Adrenal gland (tissue), 12 donors: ENCODE measurements around the gene TCL1B. TPM values are rescaled to one million over a fixed set of nuclear protein-coding genes. Genes with fewer than 3 reads are reported as not detected.

Source experiments
- DNase-seq, 7 donors: peaks; one replicate each; pipeline ENCODE4 v3.0.0-alpha.2; 2019 to 2020
- H3K27ac ChIP-seq, 5 donors: fragments of 200-600 bp; sonication (generic) in 4 of 5; 1 replicate in 3 of 5; 2 replicates in 2 of 5; pipeline versions ENCODE4 v1.5.1 to v1.8.0; 2016 to 2020; ENCODE audit warnings: mild to moderate bottlenecking in 1 of 5
- H3K27me3 ChIP-seq: fragments of 200-600 bp; 2 replicates; pipeline ENCODE4 v1.8.0; 2021
- H3K36me3 ChIP-seq, 2 donors: fragments of 200-600 bp; replicated peaks in 1 of 2; 1 replicate in 1 of 2; 2 replicates in 1 of 2; pipeline versions ENCODE4 v1.5.1 to v1.8.0; 2018 to 2022
- H3K4me1 ChIP-seq, 2 donors: fragments of 200-600 bp; replicated peaks in 1 of 2; 1 replicate in 1 of 2; 2 replicates in 1 of 2; pipeline versions ENCODE4 v1.5.1 to v1.8.0; 2018 to 2021
- H3K4me3 ChIP-seq, 4 donors: fragments of 200-600 bp; sonication (generic) in 3 of 4; one replicate each; pipeline ENCODE4 v1.5.1; 2016 to 2018
- H3K9me3 ChIP-seq, 3 donors: fragments of 200-600 bp; sonication (generic) in 1 of 3; replicated peaks in 1 of 3; 1 replicate in 2 of 3; 2 replicates in 1 of 3; pipeline versions ENCODE4 v1.5.1 to v1.8.0; 2016 to 2021
- POLR2A ChIP-seq, 2 donors: fragments of 450-650 bp; IDR thresholded peaks; one replicate each; pipeline ENCODE4 v1.6.1; 2017; ENCODE audit warnings: antibody characterized with exemption in 2 of 2, mild to moderate bottlenecking in 2 of 2, moderate library complexity in 1 of 2
- WGBS, 4 donors: extraction: QIAGEN DNeasy Blood & Tissue Kit in 2 of 4; methylation state at CpG; one replicate each; pipeline versions ENCODE4 v1.1.5 to v1.1.7; 2013 to 2017; 5-methylcytosine and 5-hydroxymethylcytosine counted together
- intact Hi-C, 2 donors: fragments of 100-400 bp; cut with DNase I; formaldehyde crosslinking; loops; one replicate each; pipeline versions ENCODE4 v1.14.1 to v1.15.0; 2022 to 2023
- polyA plus RNA-seq, 3 donors: library from polyadenylated mRNA; stranded (reverse); fragments of 200-250 nt in 2 of 3; fragments of 350-450 nt in 1 of 3; fragmentation: Illumina TruSeq in 1 of 3; extraction: RNeasy Lipid Tissue Mini Kit (QIAGEN cat#74804) in 1 of 3; gene quantifications; one replicate each; pipeline ENCODE4 v1.2.3, GENCODE V29; 2013 to 2014
- total RNA-seq, 9 donors: library from RNA; depleted of rRNA in 4 of 9; stranded (reverse); fragments of >200 nt in 4 of 9; fragments of 120-200 nt in 1 of 9; fragmentation: NEBNext Ultra II Directional in 1 of 9; extraction: Animal tissue kit (Norgen Biotek cat#: 25700) in 1 of 9; gene quantifications; one replicate each; pipeline versions ENCODE4 v1.1.0 to v1.2.4, GENCODE V29; 2013 to 2023
- TF ChIP-seq, protein P1 (sequence below), 6 experiments: fragments of 450-650 bp in 4 of 6; fragments of 200-600 bp in 2 of 6; sonication (generic) in 1 of 6; IDR thresholded peaks; 1 replicate in 5 of 6; 2 replicates in 1 of 6; pipeline versions ENCODE4 v1.5.1 to v1.8.0; 2016 to 2021; ENCODE audit warnings: antibody characterized with exemption in 6 of 6, mild to moderate bottlenecking in 2 of 6, moderate library complexity in 1 of 6
- donor health status: healthy with polysubstance abuse.
- donor health status: Bipolar disorder and iron deficiency.
- donor health status: DM: yes; HTN: yes; CAD: no.
- donor health status: DM: no; HTN: no; CAD: no.
- donor health status: DM: no; HTN: no; CAD: no.
- donor health status: DM: yes; HTN: yes; CAD: no.

TCL1B gene
- total and polyA plus RNA-seq, 12 donors = 0.06 to 0.13 TPM; not detected in 10

DNA sequence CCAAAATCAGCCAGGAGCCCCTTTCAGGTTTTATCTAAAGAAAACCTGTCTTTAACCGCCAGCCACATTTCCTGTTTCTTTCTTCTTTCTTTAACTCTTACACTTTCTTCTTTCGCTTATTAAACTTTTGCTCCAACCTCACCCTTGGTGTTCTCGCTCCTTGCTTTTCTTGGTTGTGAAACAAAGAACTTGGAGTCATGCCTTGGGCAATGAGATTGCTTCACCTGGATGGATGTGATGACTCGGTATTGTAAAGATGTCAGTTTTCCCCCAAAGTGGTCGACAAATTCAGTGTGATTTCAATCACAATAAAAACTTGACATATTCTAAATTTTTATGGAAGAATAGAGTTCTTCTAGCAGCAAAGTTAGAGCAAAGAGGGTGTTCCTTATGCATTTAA lies 43.9 kb downstream of the TCL1B start:
- 87 to 93% (median 89%) methylated on average over 5 of the region's 5 CpGs for WGBS, 4 donors
- Histone ChIP-seq H3K27me3 (no peaks in the 10 kb centered on the region), H3K4me3 (no peak overlapping the region), H3K4me1 (no peaks in the 10 kb centered on the region), H3K27ac (no peak overlapping the region), H3K36me3 (no peaks in the 10 kb centered on the region), H3K9me3 (no peaks in the 10 kb centered on the region)
- TF ChIP-seq, protein P1, sequence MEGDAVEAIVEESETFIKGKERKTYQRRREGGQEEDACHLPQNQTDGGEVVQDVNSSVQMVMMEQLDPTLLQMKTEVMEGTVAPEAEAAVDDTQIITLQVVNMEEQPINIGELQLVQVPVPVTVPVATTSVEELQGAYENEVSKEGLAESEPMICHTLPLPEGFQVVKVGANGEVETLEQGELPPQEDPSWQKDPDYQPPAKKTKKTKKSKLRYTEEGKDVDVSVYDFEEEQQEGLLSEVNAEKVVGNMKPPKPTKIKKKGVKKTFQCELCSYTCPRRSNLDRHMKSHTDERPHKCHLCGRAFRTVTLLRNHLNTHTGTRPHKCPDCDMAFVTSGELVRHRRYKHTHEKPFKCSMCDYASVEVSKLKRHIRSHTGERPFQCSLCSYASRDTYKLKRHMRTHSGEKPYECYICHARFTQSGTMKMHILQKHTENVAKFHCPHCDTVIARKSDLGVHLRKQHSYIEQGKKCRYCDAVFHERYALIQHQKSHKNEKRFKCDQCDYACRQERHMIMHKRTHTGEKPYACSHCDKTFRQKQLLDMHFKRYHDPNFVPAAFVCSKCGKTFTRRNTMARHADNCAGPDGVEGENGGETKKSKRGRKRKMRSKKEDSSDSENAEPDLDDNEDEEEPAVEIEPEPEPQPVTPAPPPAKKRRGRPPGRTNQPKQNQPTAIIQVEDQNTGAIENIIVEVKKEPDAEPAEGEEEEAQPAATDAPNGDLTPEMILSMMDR (IDR thresholded peaks at IDR 0.05) = no peak
- TF ChIP-seq POLR2A (IDR thresholded peaks at IDR 0.05) = no peak
- intact Hi-C loops = no loop called here
- no peak for DNase-seq

DNA sequence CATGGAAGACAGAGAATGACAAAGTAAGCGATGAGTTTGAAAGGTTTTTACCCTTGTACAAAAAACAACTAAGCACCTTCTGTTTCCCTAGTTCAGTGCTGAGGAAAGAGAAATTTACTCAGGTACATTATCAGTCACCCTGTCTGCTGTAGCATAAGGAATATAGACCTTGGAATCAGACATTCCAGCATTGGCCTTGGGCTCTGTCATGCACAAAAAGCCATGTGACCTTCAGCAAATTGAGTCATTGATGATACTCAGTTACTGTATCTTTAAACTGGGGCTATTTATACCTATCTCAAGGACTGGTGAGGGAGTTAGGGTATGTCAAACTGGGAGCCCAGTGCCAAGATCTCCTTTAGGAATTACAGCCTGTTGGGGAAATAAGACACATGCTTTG lies 47.0 kb downstream of the TCL1B start:
- no peak for DNase-seq
- no peaks in the 10 kb centered on the region for H3K27me3 ChIP-seq
- H3K4me3 ChIP-seq = no peak overlapping the region
- no peaks in the 10 kb centered on the region for H3K9me3 ChIP-seq
- no peak for TF ChIP-seq POLR2A (IDR thresholded peaks at IDR 0.05)
- TF ChIP-seq, protein P1 (IDR thresholded peaks at IDR 0.05) = no peak
- H3K27ac ChIP-seq = no peak overlapping the region
- 49 to 69% (median 55%) methylated on average over 1 of the region's 1 CpG for WGBS, 4 donors
- H3K4me1 ChIP-seq = no peaks in the 10 kb centered on the region
- intact Hi-C loops = no loop called here
- H3K36me3 ChIP-seq = no peaks in the 10 kb centered on the region

DNA sequence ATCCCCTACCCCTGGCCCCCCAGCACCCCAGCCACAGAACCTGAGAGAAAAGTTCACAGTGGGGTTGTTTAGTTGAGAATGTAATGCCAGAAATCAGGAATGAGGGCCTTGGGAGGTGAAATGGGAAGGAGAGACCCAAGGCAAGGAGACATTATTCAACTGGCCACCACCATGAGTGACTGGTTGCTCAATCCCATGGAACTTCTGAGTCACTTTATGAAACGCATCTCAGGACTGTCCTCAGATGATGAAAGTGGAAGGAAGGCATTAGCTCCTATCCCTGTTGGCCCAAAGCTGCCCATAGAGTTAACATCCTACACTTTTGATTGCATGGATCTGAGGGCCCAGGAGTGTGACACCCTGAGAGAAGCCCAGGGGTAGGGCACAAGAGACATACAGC lies 53.1 kb downstream of the TCL1B start:
- WGBS, 4 donors = 40 to 68% (median 51%) methylated on average over 1 of the region's 1 CpG
- no peaks in the 10 kb centered on the region for H3K4me1 ChIP-seq
- no peak for DNase-seq
- no peak overlapping the region for H3K27ac ChIP-seq
- intact Hi-C loops = no loop called here
- no peak overlapping the region for H3K4me3 ChIP-seq
- TF ChIP-seq POLR2A (IDR thresholded peaks at IDR 0.05) = no peak
- TF ChIP-seq, protein P1 (IDR thresholded peaks at IDR 0.05) = no peak
- no peaks in the 10 kb centered on the region for H3K27me3 ChIP-seq
- no peaks in the 10 kb centered on the region for H3K36me3 ChIP-seq
- no peaks in the 10 kb centered on the region for H3K9me3 ChIP-seq

DNA sequence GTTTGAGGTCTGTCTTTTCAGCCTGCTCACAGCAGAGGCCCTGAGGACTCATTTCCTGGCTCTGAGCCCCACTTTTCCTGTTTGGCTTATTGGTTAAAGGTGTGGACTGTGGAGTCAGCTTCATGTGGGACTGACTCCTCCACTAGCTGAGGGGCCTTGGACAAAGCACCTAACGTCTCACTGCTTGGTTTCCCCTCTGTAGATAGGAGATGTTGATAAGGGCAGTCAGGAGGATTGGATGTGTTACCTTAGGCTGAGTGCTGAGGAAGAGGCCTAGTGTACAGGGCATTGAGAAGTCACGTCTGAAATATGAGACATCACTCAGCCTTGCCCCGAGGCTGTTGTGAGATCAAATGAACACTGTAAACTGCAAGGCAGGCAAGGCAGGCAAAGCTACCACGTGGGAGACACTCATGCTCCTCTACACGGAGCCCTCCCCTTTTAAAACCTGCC lies 54.8 kb downstream of the TCL1B start:
- intact Hi-C loops = no loop called here
- 23 to 26% (median 24%) methylated on average over 5 of the region's 5 CpGs for WGBS, 4 donors
- no peak for DNase-seq
- no peaks in the 10 kb centered on the region for H3K36me3 ChIP-seq
- no peaks in the 10 kb centered on the region for H3K9me3 ChIP-seq
- no peak overlapping the region for H3K4me3 ChIP-seq
- H3K27ac ChIP-seq = no peak overlapping the region
- H3K4me1 ChIP-seq = no peaks in the 10 kb centered on the region
- no peaks in the 10 kb centered on the region for H3K27me3 ChIP-seq
- no peak for TF ChIP-seq POLR2A (IDR thresholded peaks at IDR 0.05)
- TF ChIP-seq, protein P1 (IDR thresholded peaks at IDR 0.05) = no peak
